Peyer's patch (tissue), 4 donors: ENCODE measurements around the gene DKK3.

ENCODE experiments used
- POLR2A ChIP-seq, 2 donors: fragments of 450-650 bp; IDR thresholded peaks; one replicate each; pipeline ENCODE4 v1.5.1; 2017; ENCODE audit warnings: antibody characterized with exemption in 2 of 2, mild to moderate bottlenecking in 2 of 2, moderate library complexity in 2 of 2
- TF ChIP-seq, protein P1 (sequence below), 6 experiments: fragments of 450-650 bp in 4 of 6; fragments of 200-600 bp in 2 of 6; sonication (generic) in 1 of 6; IDR thresholded peaks; one replicate each; pipeline ENCODE4 v1.5.1; 2017 to 2019; ENCODE audit warnings: antibody characterized with exemption in 6 of 6, mild to moderate bottlenecking in 3 of 6, moderate library complexity in 1 of 6

DNA sequence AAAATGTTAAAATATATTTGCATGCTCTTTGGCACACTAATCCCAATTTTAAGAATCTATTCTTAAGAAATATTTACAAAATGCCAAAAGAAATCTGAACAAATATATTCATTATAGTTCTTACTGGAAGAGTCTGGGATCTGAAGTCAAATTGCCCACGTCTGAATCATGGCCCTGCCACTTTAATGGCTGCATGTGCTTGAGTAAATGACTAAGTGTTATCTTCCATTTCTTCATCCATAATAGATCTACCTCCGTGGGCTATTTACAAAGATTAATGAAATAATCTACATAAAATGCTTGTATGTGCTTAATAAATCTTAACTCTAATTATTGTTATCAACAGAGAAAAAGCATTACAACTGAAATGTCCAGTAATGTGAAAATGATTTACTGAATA lies 24.5 kb upstream of the DKK3 start:
- TF ChIP-seq POLR2A (IDR thresholded peaks at IDR 0.05): no peak
- TF ChIP-seq, protein P1, sequence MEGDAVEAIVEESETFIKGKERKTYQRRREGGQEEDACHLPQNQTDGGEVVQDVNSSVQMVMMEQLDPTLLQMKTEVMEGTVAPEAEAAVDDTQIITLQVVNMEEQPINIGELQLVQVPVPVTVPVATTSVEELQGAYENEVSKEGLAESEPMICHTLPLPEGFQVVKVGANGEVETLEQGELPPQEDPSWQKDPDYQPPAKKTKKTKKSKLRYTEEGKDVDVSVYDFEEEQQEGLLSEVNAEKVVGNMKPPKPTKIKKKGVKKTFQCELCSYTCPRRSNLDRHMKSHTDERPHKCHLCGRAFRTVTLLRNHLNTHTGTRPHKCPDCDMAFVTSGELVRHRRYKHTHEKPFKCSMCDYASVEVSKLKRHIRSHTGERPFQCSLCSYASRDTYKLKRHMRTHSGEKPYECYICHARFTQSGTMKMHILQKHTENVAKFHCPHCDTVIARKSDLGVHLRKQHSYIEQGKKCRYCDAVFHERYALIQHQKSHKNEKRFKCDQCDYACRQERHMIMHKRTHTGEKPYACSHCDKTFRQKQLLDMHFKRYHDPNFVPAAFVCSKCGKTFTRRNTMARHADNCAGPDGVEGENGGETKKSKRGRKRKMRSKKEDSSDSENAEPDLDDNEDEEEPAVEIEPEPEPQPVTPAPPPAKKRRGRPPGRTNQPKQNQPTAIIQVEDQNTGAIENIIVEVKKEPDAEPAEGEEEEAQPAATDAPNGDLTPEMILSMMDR (IDR thresholded peaks at IDR 0.05): no peak
